ENCODE data around the gene GREB1. TPM values are rescaled to one million over a fixed set of nuclear protein-coding genes. Genes with fewer than 3 reads are reported as not detected.

GREB1 gene
- total RNA-seq, 1 experiment from 2014 or later: 0.90 TPM

- TF ChIP-seq, protein P1, sequence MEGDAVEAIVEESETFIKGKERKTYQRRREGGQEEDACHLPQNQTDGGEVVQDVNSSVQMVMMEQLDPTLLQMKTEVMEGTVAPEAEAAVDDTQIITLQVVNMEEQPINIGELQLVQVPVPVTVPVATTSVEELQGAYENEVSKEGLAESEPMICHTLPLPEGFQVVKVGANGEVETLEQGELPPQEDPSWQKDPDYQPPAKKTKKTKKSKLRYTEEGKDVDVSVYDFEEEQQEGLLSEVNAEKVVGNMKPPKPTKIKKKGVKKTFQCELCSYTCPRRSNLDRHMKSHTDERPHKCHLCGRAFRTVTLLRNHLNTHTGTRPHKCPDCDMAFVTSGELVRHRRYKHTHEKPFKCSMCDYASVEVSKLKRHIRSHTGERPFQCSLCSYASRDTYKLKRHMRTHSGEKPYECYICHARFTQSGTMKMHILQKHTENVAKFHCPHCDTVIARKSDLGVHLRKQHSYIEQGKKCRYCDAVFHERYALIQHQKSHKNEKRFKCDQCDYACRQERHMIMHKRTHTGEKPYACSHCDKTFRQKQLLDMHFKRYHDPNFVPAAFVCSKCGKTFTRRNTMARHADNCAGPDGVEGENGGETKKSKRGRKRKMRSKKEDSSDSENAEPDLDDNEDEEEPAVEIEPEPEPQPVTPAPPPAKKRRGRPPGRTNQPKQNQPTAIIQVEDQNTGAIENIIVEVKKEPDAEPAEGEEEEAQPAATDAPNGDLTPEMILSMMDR (IDR thresholded peaks at IDR 0.05; ENCODE audit: unreplicated experiment): no peak
- no peak for DNase-seq
- peaks cover 12% of the 10 kb centered on the region for H3K4me1 Mint-ChIP-seq (ENCODE audit: low read depth, unreplicated experiment)
- peaks cover 44% of the 10 kb centered on the region for H3K27me3 Mint-ChIP-seq (ENCODE audit: unreplicated experiment)
- H3K9me3 Mint-ChIP-seq (ENCODE audit: low read depth, unreplicated experiment): peaks cover 3% of the 10 kb centered on the region
- H3K27ac Mint-ChIP-seq (ENCODE audit: unreplicated experiment): no peak overlapping the region
- no peaks in the 10 kb centered on the region for H3K36me3 Mint-ChIP-seq (ENCODE audit: insufficient read depth, unreplicated experiment)
- intact Hi-C loops (cut with micrococcal nuclease; ENCODE audit: unreplicated experiment): no loop called here
- CTCF ChIA-PET: interaction anchor here (0.6 kb wide), 1 partner anchor 10 kb away, joined by 4 read pairs; no protein-coding TSS in a partner anchor
- BruUV-seq (replicated peaks): no TSS peak
- H3K4me3 Mint-ChIP-seq (ENCODE audit: low read depth, unreplicated experiment): no peak overlapping the region
Measured at GRCh38 chr2:11665028-11665427, 131.2 kb downstream of the GREB1 start.

DNA sequence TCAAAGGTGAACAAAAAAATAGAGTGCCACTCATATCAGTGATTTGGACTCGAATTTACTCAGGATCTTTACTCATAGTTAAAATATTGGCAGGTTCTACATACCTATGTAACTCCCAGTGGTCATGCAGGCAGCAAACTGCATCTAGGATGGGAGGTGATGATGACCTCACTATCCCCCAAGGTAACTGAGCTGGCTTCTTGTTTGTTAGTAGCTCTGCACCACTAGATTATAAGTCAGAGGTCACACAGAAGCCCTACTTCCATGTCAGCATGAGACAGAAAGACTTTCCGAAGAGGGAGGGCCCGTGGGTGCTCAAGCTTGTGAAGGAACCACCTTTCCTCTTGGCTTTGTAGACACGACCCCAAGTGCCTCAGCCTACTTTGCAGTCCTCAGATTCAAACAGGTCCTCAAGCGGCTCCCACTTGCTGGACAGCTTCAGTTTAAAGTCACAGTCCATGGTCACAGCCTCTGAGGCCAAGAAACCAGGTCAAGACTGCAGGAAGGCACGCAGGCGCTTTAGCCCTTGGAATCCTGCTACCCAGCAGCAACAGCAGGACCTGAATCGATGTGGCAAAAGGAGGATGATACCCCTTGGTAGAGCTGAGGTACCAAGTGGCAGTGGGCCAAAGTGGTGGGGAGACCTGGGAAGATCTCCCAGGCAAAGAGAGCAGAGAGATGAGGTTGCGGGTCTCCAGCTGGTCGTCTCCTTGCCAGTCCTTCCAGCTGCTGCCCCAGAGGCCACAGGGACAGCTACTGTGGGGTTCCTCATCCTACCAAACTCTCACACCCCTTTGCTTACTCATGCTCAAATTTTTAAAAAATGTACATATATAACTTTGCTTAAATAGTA, 131.9 kb downstream of the GREB1 start:
- Mint-ChIP-seq H3K4me3 (ENCODE audit: low read depth, unreplicated experiment) (no peak overlapping the region), H3K36me3 (ENCODE audit: insufficient read depth, unreplicated experiment) (no peaks in the 10 kb centered on the region), H3K4me1 (ENCODE audit: low read depth, unreplicated experiment) (peaks cover 12% of the 10 kb centered on the region), H3K27ac (ENCODE audit: unreplicated experiment) (no peak overlapping the region), H3K27me3 (ENCODE audit: unreplicated experiment) (peaks cover 38% of the 10 kb centered on the region), H3K9me3 (ENCODE audit: low read depth, unreplicated experiment) (peaks cover 3% of the 10 kb centered on the region)
- CTCF ChIA-PET: interaction anchor here (0.5 kb wide), 1 partner anchor 10 kb away, joined by 3 read pairs; no protein-coding TSS in a partner anchor
- TF ChIP-seq, protein P1 (IDR thresholded peaks at IDR 0.05; ENCODE audit: unreplicated experiment): no peak
- no TSS peak for BruUV-seq (replicated peaks)
- intact Hi-C loops (cut with micrococcal nuclease; ENCODE audit: unreplicated experiment): no loop called here
- DNase-seq: no peak

GRCh38 chr2:11667194-11667593, 133.3 kb downstream of the GREB1 start:
- intact Hi-C loops (cut with micrococcal nuclease; ENCODE audit: unreplicated experiment): no loop called here

DNA sequence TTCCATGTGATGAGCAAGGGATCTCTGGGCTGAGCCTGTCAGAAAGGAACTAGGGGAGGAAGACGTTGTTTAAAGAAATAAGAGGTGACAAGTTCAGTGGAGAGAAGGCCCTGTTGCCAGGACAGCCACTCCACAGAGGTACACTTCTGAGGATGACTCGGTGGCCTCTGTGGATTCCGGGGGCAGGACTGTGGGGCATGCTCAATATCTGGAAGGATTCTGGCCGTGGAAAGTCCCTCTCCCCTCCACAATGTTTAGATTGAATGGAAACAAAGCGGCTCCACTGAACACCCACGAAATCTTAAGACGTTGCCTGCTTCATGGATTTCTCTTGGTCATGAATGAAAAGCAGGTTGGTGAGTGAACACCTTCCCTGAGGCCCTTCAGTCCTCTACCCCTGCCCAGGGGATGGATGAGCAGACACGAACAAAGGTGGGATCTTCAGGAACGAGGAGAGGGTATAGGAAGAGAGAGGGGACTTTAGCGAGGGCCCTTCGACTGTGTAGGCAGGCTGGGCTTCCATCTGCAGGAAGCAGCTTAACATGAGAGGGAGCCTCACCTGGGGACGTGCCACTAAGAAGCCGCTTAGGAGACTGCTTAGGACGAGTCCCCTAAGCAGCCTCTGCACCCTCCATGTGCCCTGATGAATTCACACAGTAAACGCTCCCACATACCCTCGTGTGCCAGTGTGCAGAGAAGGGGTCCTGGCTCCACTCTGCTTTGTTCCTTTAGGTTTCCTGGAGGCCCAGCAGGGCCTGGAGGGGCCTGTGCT, 134.2 kb downstream of the GREB1 start:
- BruUV-seq (replicated peaks): no TSS peak
- TF ChIP-seq, protein P1 (IDR thresholded peaks at IDR 0.05; ENCODE audit: unreplicated experiment): no peak

More at GRCh38 chr2:11667194-11667593, 133.3 kb downstream of the GREB1 start:
- no peaks in the 10 kb centered on the region for H3K36me3 Mint-ChIP-seq (ENCODE audit: insufficient read depth, unreplicated experiment)
- H3K27me3 Mint-ChIP-seq (ENCODE audit: unreplicated experiment): peaks cover 23% of the 10 kb centered on the region
- peaks cover under 1% of the 10 kb centered on the region for H3K9me3 Mint-ChIP-seq (ENCODE audit: low read depth, unreplicated experiment)
- TF ChIP-seq, protein P1 (IDR thresholded peaks at IDR 0.05; ENCODE audit: unreplicated experiment): no peak
- CTCF ChIA-PET: interaction anchor here (0.6 kb wide), 1 partner anchor 117 kb away, joined by 3 read pairs; no protein-coding TSS in a partner anchor
- H3K27ac Mint-ChIP-seq (ENCODE audit: unreplicated experiment): no peak overlapping the region
- peaks cover 12% of the 10 kb centered on the region for H3K4me1 Mint-ChIP-seq (ENCODE audit: low read depth, unreplicated experiment)
- H3K4me3 Mint-ChIP-seq (ENCODE audit: low read depth, unreplicated experiment): no peak overlapping the region
- DNase-seq: no peak
- no TSS peak for BruUV-seq (replicated peaks)

More for the DNA sequence above, 134.2 kb downstream of the GREB1 start:
- no peak overlapping the region for H3K27ac Mint-ChIP-seq (ENCODE audit: unreplicated experiment)
- DNase-seq: no peak
- peaks cover 10% of the 10 kb centered on the region for H3K4me1 Mint-ChIP-seq (ENCODE audit: low read depth, unreplicated experiment)
- no peaks in the 10 kb centered on the region for H3K36me3 Mint-ChIP-seq (ENCODE audit: insufficient read depth, unreplicated experiment)
- H3K27me3 Mint-ChIP-seq (ENCODE audit: unreplicated experiment): peaks cover 30% of the 10 kb centered on the region
- H3K4me3 Mint-ChIP-seq (ENCODE audit: low read depth, unreplicated experiment): no peak overlapping the region
- no peaks in the 10 kb centered on the region for H3K9me3 Mint-ChIP-seq (ENCODE audit: low read depth, unreplicated experiment)
- CTCF ChIA-PET: no interaction called here
- intact Hi-C loops (cut with micrococcal nuclease; ENCODE audit: unreplicated experiment): no loop called here

All from Calu3 (cell line).